ENCODE data around the gene MAFF. TPM values are rescaled to one million over a fixed set of nuclear protein-coding genes. Genes with fewer than 3 reads are reported as not detected.
A peak's percentile ranks its signal among the peaks of the same experiment; 100 is the strongest.

MAFF gene
- total RNA-seq, 1 donor from 2014 or later: 9.9 TPM

DNA sequence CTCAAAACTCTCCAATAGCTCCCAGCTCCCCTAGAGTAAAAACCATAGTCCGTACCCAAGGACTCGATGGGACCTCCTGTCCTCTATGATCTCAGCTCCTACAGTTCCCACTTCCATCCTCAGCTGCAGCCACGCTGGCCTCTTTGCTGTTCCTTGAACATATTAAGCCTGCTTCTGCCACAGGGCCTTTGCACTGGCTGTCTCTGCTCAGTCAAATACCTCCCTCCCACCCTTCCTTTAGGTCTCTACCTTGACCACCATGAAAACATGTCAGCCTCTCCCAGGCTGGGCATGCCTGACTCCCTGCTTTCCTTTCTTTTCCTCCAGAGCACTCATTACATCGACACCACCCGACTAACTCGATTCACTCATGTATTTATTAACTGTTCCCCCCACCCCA lies 46.5 kb downstream of the MAFF start:
- Mint-ChIP-seq H3K4me1 (ENCODE audit: low read depth) (peaks cover 24% of the 10 kb centered on the region), H3K27me3 (ENCODE audit: low read depth) (no peaks in the 10 kb centered on the region), H3K4me3 (ENCODE audit: unreplicated experiment) (no peak overlapping the region), H3K36me3 (ENCODE audit: low read depth) (peaks cover 22% of the 10 kb centered on the region), H3K9me3 (ENCODE audit: low read depth) (no peaks in the 10 kb centered on the region), H3K27ac (ENCODE audit: unreplicated experiment) (peak overlapping the region; percentile 57)
- no peak for DNase-seq (ENCODE audit: low spot score)
- TF ChIP-seq, protein P1, sequence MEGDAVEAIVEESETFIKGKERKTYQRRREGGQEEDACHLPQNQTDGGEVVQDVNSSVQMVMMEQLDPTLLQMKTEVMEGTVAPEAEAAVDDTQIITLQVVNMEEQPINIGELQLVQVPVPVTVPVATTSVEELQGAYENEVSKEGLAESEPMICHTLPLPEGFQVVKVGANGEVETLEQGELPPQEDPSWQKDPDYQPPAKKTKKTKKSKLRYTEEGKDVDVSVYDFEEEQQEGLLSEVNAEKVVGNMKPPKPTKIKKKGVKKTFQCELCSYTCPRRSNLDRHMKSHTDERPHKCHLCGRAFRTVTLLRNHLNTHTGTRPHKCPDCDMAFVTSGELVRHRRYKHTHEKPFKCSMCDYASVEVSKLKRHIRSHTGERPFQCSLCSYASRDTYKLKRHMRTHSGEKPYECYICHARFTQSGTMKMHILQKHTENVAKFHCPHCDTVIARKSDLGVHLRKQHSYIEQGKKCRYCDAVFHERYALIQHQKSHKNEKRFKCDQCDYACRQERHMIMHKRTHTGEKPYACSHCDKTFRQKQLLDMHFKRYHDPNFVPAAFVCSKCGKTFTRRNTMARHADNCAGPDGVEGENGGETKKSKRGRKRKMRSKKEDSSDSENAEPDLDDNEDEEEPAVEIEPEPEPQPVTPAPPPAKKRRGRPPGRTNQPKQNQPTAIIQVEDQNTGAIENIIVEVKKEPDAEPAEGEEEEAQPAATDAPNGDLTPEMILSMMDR (IDR thresholded peaks at IDR 0.05): no peak

DNA sequence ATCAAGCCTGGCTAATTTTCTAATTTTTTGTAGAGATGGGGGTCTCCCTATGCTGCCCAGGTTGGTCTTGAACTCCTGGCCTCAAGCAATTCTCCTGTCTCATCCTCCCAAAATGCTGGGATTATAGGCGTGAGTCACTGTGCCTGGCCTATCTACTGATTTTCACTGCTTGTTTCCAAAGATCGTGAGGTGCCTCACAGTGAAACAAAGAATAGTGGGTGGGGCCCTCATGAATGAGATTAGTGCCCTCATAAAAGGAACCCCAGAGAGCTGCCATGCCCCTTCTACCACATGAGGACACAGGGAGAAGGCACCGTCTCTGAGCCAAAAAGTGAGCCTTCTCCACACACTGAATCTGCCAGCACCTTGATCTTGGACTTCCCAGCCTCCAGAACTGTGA lies 47.5 kb downstream of the MAFF start:
- H3K27ac Mint-ChIP-seq (ENCODE audit: unreplicated experiment): no peak overlapping the region
- peaks cover 14% of the 10 kb centered on the region for H3K4me1 Mint-ChIP-seq (ENCODE audit: low read depth)
- no peaks in the 10 kb centered on the region for H3K9me3 Mint-ChIP-seq (ENCODE audit: low read depth)
- H3K27me3 Mint-ChIP-seq (ENCODE audit: low read depth): no peaks in the 10 kb centered on the region
- DNase-seq (ENCODE audit: low spot score): no peak
- TF ChIP-seq, protein P1 (IDR thresholded peaks at IDR 0.05): no peak
- peaks cover 13% of the 10 kb centered on the region for H3K36me3 Mint-ChIP-seq (ENCODE audit: low read depth)
- H3K4me3 Mint-ChIP-seq (ENCODE audit: unreplicated experiment): no peak overlapping the region

DNA sequence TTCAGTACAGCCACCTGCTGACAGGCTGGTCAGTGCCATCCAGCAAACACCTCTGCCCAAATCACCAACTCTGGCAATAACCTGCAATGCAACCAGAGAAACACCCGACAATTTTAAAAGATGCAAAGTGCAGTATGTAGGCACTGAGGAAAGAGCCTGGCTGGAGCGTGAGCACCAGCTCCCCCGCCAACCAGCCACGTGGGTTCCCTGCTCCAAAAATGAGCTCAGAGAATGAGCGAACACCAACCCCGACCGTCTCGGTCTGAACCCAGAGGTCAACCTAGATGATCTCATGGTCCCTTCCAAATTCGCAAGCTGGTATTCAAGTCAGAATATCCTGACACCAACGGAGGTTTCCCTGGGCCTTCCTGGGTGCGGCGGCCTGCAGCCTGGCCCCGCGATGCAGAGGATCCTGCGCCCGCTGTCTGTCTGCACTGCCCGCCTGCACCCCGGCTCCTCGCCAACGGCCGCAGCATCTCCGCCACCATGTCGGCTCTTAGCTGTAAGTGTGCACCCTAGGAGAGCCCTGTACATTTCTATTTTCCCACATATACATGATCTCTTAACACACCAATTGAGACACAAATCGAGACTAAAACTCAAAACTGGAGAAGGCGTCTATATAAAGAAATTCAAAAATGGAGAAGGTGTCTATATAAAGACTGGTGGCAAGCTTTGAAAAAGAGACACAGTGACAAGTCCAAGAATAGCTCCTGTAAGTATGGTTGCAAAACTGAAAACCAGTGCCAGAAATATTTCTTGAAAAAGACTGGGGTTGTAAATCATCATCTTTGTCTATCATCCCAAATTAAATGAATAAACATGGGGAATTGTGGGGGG lies 48.2 kb downstream of the MAFF start:
- Mint-ChIP-seq H3K4me1 (ENCODE audit: low read depth) (peaks cover 14% of the 10 kb centered on the region), H3K36me3 (ENCODE audit: low read depth) (peaks cover 11% of the 10 kb centered on the region), H3K4me3 (ENCODE audit: unreplicated experiment) (no peak overlapping the region), H3K27me3 (ENCODE audit: low read depth) (no peaks in the 10 kb centered on the region), H3K27ac (ENCODE audit: unreplicated experiment) (no peak overlapping the region), H3K9me3 (ENCODE audit: low read depth) (no peaks in the 10 kb centered on the region)
- no peak for DNase-seq (ENCODE audit: low spot score)
- TF ChIP-seq, protein P1 (IDR thresholded peaks at IDR 0.05): no peak

DNA sequence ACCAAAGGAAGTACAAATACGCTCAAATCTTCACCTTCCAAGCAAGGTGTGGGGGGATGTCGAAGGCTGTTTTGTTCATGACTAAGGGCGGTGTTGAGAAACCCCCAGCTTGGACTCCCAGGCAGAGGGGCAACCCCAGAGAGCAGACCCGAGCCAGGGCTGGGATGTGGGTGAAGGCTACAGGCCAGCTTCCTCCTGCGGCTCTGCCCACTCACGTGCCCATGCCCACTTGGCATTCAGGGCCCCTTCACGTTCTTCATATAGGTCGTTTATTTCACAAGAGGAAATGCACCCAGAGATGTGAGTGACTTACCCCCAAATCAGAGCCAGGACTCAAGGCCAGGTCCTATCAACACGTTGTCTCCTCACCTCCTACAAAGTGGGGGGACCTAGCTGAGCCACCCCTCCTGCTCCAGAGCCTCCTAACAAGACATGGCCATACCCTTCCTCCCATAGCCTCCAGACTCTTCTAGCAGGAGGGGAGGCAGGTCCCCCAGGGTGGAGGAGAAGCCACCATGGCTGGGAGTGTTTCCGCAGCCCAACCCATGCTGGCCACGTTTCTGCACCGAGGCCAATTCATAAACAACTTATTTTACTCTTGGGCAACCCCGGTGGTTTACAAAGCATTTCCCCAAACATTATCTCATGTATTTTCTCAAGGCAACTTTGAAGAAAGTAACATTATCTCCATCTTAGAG lies 49.0 kb downstream of the MAFF start:
- no peaks in the 10 kb centered on the region for H3K27me3 Mint-ChIP-seq (ENCODE audit: low read depth)
- peak overlapping the region; percentile 27 for H3K27ac Mint-ChIP-seq (ENCODE audit: unreplicated experiment)
- no peaks in the 10 kb centered on the region for H3K9me3 Mint-ChIP-seq (ENCODE audit: low read depth)
- DNase-seq (ENCODE audit: low spot score): no peak
- H3K4me3 Mint-ChIP-seq (ENCODE audit: unreplicated experiment): no peak overlapping the region
- H3K4me1 Mint-ChIP-seq (ENCODE audit: low read depth): peaks cover 17% of the 10 kb centered on the region
- TF ChIP-seq, protein P1 (IDR thresholded peaks at IDR 0.05): no peak
- peaks cover 10% of the 10 kb centered on the region for H3K36me3 Mint-ChIP-seq (ENCODE audit: low read depth)

DNA sequence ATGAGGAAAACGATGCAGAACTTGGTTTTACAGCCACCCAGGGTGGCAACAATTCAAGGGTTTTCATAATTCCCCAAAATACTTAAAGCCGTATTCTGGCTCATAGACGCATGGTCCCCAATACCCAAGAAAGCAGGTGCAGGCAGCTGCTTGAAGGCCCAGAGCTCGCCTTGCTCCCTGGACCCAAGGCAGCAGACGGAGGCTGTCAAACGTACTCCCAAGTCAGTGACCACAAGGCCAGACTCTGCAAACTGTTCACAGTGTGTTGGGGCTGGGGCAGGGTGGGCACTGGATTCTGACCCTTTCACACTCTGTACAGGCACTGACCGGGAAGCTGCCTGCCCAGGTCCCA lies 49.5 kb downstream of the MAFF start:
- Mint-ChIP-seq H3K9me3 (ENCODE audit: low read depth) (no peaks in the 10 kb centered on the region), H3K4me3 (ENCODE audit: unreplicated experiment) (no peak overlapping the region), H3K27me3 (ENCODE audit: low read depth) (no peaks in the 10 kb centered on the region), H3K36me3 (ENCODE audit: low read depth) (peaks cover 10% of the 10 kb centered on the region), H3K27ac (ENCODE audit: unreplicated experiment) (no peak overlapping the region), H3K4me1 (ENCODE audit: low read depth) (peaks cover 20% of the 10 kb centered on the region)
- TF ChIP-seq, protein P1 (IDR thresholded peaks at IDR 0.05): no peak
- DNase-seq (ENCODE audit: low spot score): no peak
